ENCODE results near the gene ZNF385B. TPM values are rescaled to one million over a fixed set of nuclear protein-coding genes. Genes with fewer than 3 reads are reported as not detected.
"Not testable (repeated sequence)": the region's sequence is repeated elsewhere in the genome, so short reads cannot be mapped to it uniquely, and the experiment has no call there.

Gene ZNF385B
- total and polyA plus RNA-seq, 9 donors, result 4.8 to 20.9 (median 9.1) TPM

DNA sequence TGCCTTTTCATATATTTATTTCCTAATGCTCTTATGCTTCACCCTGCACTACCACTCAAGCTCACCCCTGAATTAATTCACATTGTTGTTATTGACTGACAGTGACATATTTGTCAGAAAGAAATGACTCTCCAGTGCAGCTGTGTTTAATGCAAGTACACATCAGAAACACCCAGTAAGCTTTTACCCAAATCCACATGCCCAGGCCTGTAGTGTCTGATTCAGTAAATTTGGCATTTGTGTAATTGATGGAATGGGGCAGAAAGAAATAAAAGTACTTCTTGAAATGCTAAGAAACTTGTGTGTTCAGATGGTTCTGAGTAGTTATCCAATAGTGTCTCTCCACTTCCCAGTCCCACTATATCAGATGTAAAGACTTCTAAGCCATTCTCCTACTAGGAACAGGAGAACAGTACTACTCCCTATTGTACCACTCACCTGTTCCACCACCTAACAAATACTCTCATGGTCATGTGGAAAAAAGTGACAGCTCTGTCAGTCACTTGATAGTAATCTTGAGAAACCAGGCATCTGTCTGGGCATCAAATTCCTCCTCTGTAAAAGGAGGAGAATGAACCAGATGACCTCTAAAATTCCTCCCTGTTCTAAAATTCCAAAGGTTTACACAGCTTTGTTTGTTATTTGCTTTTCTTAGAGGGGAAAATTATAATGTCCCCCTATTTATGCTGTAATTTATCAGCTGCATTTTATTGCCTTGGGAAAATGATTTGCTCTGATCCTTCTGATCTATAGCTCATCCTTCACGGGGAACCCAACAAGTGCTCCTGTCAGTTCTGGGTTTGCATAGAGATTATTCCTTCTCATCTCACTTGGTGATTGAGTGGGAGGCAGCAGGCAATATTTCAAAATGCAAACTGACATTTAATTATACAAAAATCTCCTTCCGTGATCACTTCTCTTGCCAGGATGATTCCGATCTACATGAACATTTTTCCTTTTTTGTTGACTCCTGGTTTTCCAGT, 70.9 kb downstream of the ZNF385B start:
- intact Hi-C loops (cut with DNase I), result no loop called here
- Histone ChIP-seq H3K4me3 (no peak overlapping the region), H3K4me1 (ENCODE audit: insufficient read depth) (no peaks in the 10 kb centered on the region), H3K9me3 (no peaks in the 10 kb centered on the region), H3K27ac (no peak overlapping the region), H3K36me3 (no peaks in the 10 kb centered on the region), H3K27me3 (no peaks in the 10 kb centered on the region)
- DNase-seq, result no peak
- WGBS, 3 donors, result 69 to 79% (median 70%) methylated on average over 3 of the region's 3 CpGs
- TF ChIP-seq POLR2A (IDR thresholded peaks at IDR 0.05) (no peak), EP300 (IDR thresholded peaks at IDR 0.05) (no peak)
- TF ChIP-seq, protein P1, sequence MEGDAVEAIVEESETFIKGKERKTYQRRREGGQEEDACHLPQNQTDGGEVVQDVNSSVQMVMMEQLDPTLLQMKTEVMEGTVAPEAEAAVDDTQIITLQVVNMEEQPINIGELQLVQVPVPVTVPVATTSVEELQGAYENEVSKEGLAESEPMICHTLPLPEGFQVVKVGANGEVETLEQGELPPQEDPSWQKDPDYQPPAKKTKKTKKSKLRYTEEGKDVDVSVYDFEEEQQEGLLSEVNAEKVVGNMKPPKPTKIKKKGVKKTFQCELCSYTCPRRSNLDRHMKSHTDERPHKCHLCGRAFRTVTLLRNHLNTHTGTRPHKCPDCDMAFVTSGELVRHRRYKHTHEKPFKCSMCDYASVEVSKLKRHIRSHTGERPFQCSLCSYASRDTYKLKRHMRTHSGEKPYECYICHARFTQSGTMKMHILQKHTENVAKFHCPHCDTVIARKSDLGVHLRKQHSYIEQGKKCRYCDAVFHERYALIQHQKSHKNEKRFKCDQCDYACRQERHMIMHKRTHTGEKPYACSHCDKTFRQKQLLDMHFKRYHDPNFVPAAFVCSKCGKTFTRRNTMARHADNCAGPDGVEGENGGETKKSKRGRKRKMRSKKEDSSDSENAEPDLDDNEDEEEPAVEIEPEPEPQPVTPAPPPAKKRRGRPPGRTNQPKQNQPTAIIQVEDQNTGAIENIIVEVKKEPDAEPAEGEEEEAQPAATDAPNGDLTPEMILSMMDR (IDR thresholded peaks at IDR 0.05), result no peak

DNA sequence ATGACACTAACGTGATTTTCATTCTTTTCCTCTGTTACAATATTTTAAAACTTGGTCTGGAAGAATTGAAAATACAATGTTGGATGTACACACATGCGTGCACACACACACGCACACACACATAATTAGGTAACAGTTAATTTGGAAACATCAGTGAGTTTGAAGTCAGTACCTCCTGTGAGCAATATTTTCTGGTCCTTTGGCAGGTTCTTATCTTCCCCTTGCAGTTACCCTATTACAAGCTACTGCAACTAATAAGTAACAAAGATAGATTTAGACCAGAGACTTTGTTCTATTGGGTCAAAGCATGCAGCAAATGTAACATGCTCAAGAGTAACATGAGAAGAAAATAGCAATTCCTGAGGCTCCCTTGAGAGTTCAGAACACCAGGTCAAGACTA, 73.3 kb downstream of the ZNF385B start:
- no peak for DNase-seq
- intact Hi-C loops (cut with DNase I), result no loop called here
- no peaks in the 10 kb centered on the region for H3K36me3 ChIP-seq
- H3K27me3 ChIP-seq, result no peaks in the 10 kb centered on the region
- TF ChIP-seq, protein P1 (IDR thresholded peaks at IDR 0.05), result no peak
- TF ChIP-seq EP300 (IDR thresholded peaks at IDR 0.05) (no peak), POLR2A (IDR thresholded peaks at IDR 0.05) (no peak)
- H3K4me3 ChIP-seq, result no peak overlapping the region
- H3K27ac ChIP-seq, result no peak overlapping the region
- H3K4me1 ChIP-seq (ENCODE audit: insufficient read depth), result no peaks in the 10 kb centered on the region
- H3K9me3 ChIP-seq, result no peaks in the 10 kb centered on the region
- 85 to 91% (median 86%) methylated on average over 3 of the region's 3 CpGs for WGBS, 3 donors

DNA sequence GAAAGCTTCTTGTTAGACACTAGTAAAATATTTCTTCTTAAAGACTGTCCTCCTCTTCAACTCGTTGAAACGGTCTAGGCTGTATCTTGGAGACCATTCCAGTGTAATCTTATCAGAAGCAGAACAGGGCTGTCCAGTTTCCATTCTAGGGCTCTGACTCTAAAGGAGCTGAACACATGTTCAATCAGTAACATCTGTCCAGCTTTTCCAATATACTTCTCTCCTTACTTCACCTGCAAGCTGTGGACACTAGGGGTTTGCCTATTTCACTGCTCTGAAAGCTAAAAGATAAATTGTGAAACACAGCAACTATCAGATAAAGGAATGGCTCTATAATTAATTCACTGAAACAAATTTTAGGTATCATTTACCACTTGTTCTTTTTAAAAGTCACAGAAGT, 73.8 kb downstream of the ZNF385B start:
- H3K27ac ChIP-seq, result no peak overlapping the region
- WGBS, 3 donors, result 28 to 39% (median 37%) methylated on average over 2 of the region's 2 CpGs
- TF ChIP-seq EP300 (IDR thresholded peaks at IDR 0.05) (no peak), POLR2A (IDR thresholded peaks at IDR 0.05) (no peak)
- TF ChIP-seq, protein P1 (IDR thresholded peaks at IDR 0.05), result no peak
- no peaks in the 10 kb centered on the region for H3K4me1 ChIP-seq (ENCODE audit: insufficient read depth)
- no peaks in the 10 kb centered on the region for H3K36me3 ChIP-seq
- intact Hi-C loops (cut with DNase I), result no loop called here
- no peaks in the 10 kb centered on the region for H3K9me3 ChIP-seq
- DNase-seq, result no peak
- no peak overlapping the region for H3K4me3 ChIP-seq
- H3K27me3 ChIP-seq, result no peaks in the 10 kb centered on the region

DNA sequence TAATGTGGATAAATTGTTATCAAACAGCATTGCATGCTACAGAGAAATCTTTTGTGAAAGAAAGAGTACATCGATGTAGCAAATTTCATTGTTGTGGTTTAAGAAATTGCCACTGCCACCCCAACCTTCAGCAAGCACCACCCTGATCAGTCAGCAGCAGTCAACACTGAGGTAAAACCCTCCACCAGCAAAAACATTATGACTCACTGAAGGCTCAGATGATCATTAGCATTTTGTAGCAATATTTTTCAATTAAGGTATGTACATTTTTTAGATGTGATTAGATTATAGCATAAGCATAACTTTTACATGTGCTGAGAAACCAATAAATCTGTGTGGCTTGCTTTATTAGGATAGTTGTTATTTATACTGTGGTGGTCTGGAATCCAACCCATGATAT, 75.5 kb downstream of the ZNF385B start:
- H3K27ac ChIP-seq, result no peak overlapping the region
- H3K4me3 ChIP-seq, result no peak overlapping the region
- intact Hi-C loops (cut with DNase I), result no loop called here
- H3K9me3 ChIP-seq, result no peaks in the 10 kb centered on the region
- WGBS, 3 donors, result 95 to 100% (median 97%) methylated on average over 1 of the region's 1 CpG
- no peaks in the 10 kb centered on the region for H3K36me3 ChIP-seq
- H3K27me3 ChIP-seq, result no peaks in the 10 kb centered on the region
- no peak for TF ChIP-seq EP300 (IDR thresholded peaks at IDR 0.05)
- TF ChIP-seq, protein P1 (IDR thresholded peaks at IDR 0.05), result no peak
- TF ChIP-seq POLR2A (IDR thresholded peaks at IDR 0.05), result no peak
- no peaks in the 10 kb centered on the region for H3K4me1 ChIP-seq (ENCODE audit: insufficient read depth)
- no peak for DNase-seq

DNA sequence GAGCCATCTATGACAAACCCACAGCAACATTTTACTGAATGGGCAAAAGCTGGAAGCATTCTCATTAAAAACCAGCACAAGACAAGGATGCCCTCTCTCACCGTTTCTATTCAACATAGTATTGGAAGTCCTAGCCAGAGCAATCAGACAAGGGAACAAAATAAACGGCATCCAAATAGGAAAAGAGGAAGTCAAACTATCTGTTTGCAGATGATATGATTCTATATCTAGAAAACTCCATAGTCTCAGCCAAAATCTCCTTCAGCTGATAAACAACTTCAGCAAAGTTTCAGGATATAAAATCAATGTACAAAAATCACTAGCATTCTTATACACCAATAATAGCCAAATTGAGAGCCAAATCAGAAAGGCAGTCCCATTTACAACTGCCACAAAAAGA, 79.1 kb downstream of the ZNF385B start:
- H3K27me3 ChIP-seq, result not testable (repeated sequence)
- 80 to 89% (median 86%) methylated on average over 2 of the region's 2 CpGs for WGBS, 3 donors

More for the DNA sequence above, 79.1 kb downstream of the ZNF385B start:
- H3K9me3 ChIP-seq; DNase-seq; H3K36me3 ChIP-seq; intact Hi-C loops (cut with DNase I); H3K4me3 ChIP-seq; H3K4me1 ChIP-seq (ENCODE audit: insufficient read depth); H3K27ac ChIP-seq: not testable (repeated sequence)

Measured in ovary (tissue), 9 donors.